Heart left ventricle (tissue), 16 donors: Measurements from ENCODE around the gene CLPTM1L. TPM values are rescaled to one million over a fixed set of nuclear protein-coding genes. Genes with fewer than 3 reads are reported as not detected.

ENCODE experiments used
- ATAC-seq, 4 donors: fragments of 200-7000 bp; cut with Tn5 transposase; one replicate each; pipeline ENCODE4 v1.9.1; 2020 to 2022; ENCODE audit warnings: moderate library complexity in 4 of 4, mild to moderate bottlenecking in 3 of 4, moderate number of reproducible peaks in 1 of 4
- DNase-seq, 5 donors: peaks; one replicate each; pipeline ENCODE4 v3.0.0-alpha.2; 2020
- H3K27ac ChIP-seq, 12 donors: fragments of 200-600 bp; sonication (generic) in 4 of 12; one replicate each; pipeline versions ENCODE4 v1.5.0 to v1.8.0; 2016 to 2022; ENCODE audit warnings: mild to moderate bottlenecking in 2 of 12
- H3K27me3 ChIP-seq, 9 donors: fragments of 200-600 bp; sonication (generic) in 2 of 9; one replicate each; pipeline versions ENCODE4 v1.5.1 to v1.8.0; 2016 to 2022; ENCODE audit warnings: mild to moderate bottlenecking in 3 of 9
- H3K36me3 ChIP-seq, 9 donors: fragments of 200-600 bp; sonication (generic) in 2 of 9; one replicate each; pipeline versions ENCODE4 v1.5.0 to v1.8.0; 2018 to 2022; ENCODE audit warnings: mild to moderate bottlenecking in 2 of 9
- H3K4me1 ChIP-seq, 12 donors: fragments of 200-600 bp; sonication (generic) in 4 of 12; one replicate each; pipeline versions ENCODE4 v1.5.0 to v1.8.0; 2016 to 2022; ENCODE audit warnings: mild to moderate bottlenecking in 3 of 12
- H3K4me3 ChIP-seq, 12 donors: fragments of 200-600 bp; sonication (generic) in 4 of 12; one replicate each; pipeline versions ENCODE4 v1.5.0 to v1.8.0; 2017 to 2022; ENCODE audit warnings: mild to moderate bottlenecking in 9 of 12, moderate library complexity in 4 of 12
- H3K9me3 ChIP-seq, 12 donors: fragments of 200-600 bp; sonication (generic) in 4 of 12; one replicate each; pipeline versions ENCODE4 v1.5.0 to v1.8.0; 2016 to 2022; ENCODE audit warnings: mild to moderate bottlenecking in 1 of 12
- CTCF ChIP-seq, 12 donors: fragments of 200-600 bp; sonication (generic) in 4 of 12; IDR thresholded peaks; one replicate each; pipeline versions ENCODE4 v1.5.0 to v1.8.0; 2018 to 2022; ENCODE audit warnings: antibody characterized with exemption in 12 of 12, mild to moderate bottlenecking in 5 of 12
- POLR2A ChIP-seq, 2 donors: fragments of 450-650 bp; IDR thresholded peaks; one replicate each; pipeline ENCODE4 v1.6.1; 2017; ENCODE audit warnings: antibody characterized with exemption in 2 of 2, mild to moderate bottlenecking in 2 of 2, moderate library complexity in 2 of 2
- WGBS, 4 donors: extraction: QIAGEN DNeasy Blood & Tissue Kit in 2 of 4; methylation state at CpG; one replicate each; pipeline versions ENCODE4 v1.1.5 to v1.1.7; 2013 to 2018; 5-methylcytosine and 5-hydroxymethylcytosine counted together
- intact Hi-C, 10 donors: fragments of 100-400 bp; cut with DNase I; formaldehyde crosslinking; loops; one replicate each; pipeline versions ENCODE4 v1.11.1 to v1.14.2; 2022
- polyA plus RNA-seq, 2 donors: library from polyadenylated mRNA; stranded (reverse); fragments of 200-250 nt; gene quantifications; one replicate each; pipeline ENCODE4 v1.2.3, GENCODE V29; 2013
- total RNA-seq, 9 donors: library from RNA; depleted of rRNA in 2 of 9; stranded (reverse); fragments of >200 nt in 2 of 9; fragmentation: NEBNext Ultra II Directional in 3 of 9; extraction: Animal tissue kit (Norgen Biotek cat#: 25700) in 3 of 9; gene quantifications; one replicate each; pipeline versions ENCODE4 v1.1.0 to v1.2.4, GENCODE V29; 2016 to 2023
- donor health status: ischemic (EF 13 %, LVEDD 7.1; RV severe dilation, severe dysfunction).
- donor health status: healthy with polysubstance abuse.
- donor health status: DM: no; HTN: yes; CAD: no.
- donor health status: DM: no; HTN: no; CAD: no.
- donor health status: ischemic (EF 25% LVEDD 6.9; RV normal size, moderate dysfunction).
- donor health status: ischemic (EF 25% LVEDD 5.7; RV mildly dilated, moderate dysfunction).
- donor health status: healthy.
- donor health status: DM: yes; HTN: yes; CAD: no.
- donor health status: ischemic (EF 35%, LVEDD 5.7; RV mildly dilated, moderate dysfunction).
- donor health status: nonischemic (EF 11% LVEDD 7.7; RV severe dilation, severe dysfunction).
- donor health status: DM: yes; HTN: yes; CAD: no.
- donor health status: PGD.
- donor health status: ischemic (EF 29% LVEDD 5.4; RV normal size, mild dysfunction).
- donor health status: nonischemic (EF 23%, LVEDD 6.1; RV moderate dilation, normal function).

The CLPTM1L gene
- total and polyA plus RNA-seq, 11 donors, result 23.5 to 96.8 (median 39.4) TPM

- peak in 1 of 5 donors; percentile 36 for DNase-seq
- Histone ChIP-seq H3K27me3 (peaks cover 0 to 23% (median 5%) of the 10 kb centered on the region in 9 donors), H3K4me3 (no peak overlapping the region), H3K27ac (no peak overlapping the region), H3K36me3 (no peaks in the 10 kb centered on the region), H3K4me1 (no peaks in the 10 kb centered on the region), H3K9me3 (peaks cover 0 to 11% (median 0%) of the 10 kb centered on the region in 12 donors)
- no peak for ATAC-seq
- intact Hi-C loops, result no loop called here
- no peak for TF ChIP-seq CTCF (IDR thresholded peaks at IDR 0.05)
- no peak for TF ChIP-seq POLR2A (IDR thresholded peaks at IDR 0.05)
- 82 to 88% (median 86%) methylated on average over 20 of the region's 20 CpGs for WGBS, 4 donors
Measured at GRCh38 chr5:1300581-1301083, 44.3 kb downstream of the CLPTM1L start.

DNA sequence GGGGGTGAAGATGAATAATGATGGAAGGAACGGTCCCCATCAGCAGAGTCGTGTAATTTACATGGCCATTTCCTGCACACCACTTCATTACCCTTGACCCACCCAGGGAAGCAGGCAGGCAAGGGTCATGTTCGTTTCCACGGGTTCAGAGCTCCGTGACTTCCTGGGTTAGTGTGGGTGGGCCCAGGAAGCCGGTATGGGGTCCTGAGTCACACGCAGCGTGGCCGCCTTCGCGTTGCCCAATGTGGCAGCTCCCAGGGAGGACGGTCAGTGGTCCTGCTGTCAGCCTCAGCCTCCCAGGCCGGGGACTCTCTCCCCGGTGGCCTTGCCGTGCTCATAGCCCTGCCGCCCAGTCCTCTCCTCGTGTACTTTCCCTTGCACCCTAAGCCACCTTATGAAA, 44.9 kb downstream of the CLPTM1L start:
- peaks cover under 1 to 29% (median 11%) of the 10 kb centered on the region in 9 donors for H3K27me3 ChIP-seq
- peaks cover 0 to 3% (median 0%) of the 10 kb centered on the region in 12 donors for H3K4me1 ChIP-seq
- WGBS, 4 donors, result 68 to 83% (median 76%) methylated on average over 7 to 17 of the region's 17 CpGs
- intact Hi-C loops, result no loop called here
- peaks cover 0 to 11% (median 0%) of the 10 kb centered on the region in 12 donors for H3K9me3 ChIP-seq
- no peaks in the 10 kb centered on the region for H3K36me3 ChIP-seq
- DNase-seq, result peak in 1 of 5 donors; percentile 38
- no peak overlapping the region for H3K27ac ChIP-seq
- H3K4me3 ChIP-seq, result no peak overlapping the region
- no peak for ATAC-seq
- no peak for TF ChIP-seq CTCF (IDR thresholded peaks at IDR 0.05)
- no peak for TF ChIP-seq POLR2A (IDR thresholded peaks at IDR 0.05)

- peaks cover 0 to 11% (median 0%) of the 10 kb centered on the region in 12 donors for H3K9me3 ChIP-seq
- H3K4me3 ChIP-seq, result no peak overlapping the region
- no peak overlapping the region for H3K27ac ChIP-seq
- DNase-seq (peak in 1 of 5 donors; percentile 15), ATAC-seq (no peak)
- intact Hi-C loops, result no loop called here
- TF ChIP-seq CTCF (IDR thresholded peaks at IDR 0.05), result no peak
- TF ChIP-seq POLR2A (IDR thresholded peaks at IDR 0.05), result no peak
- 62 to 87% (median 81%) methylated on average over 4 to 9 of the region's 9 CpGs for WGBS, 4 donors
- no peaks in the 10 kb centered on the region for H3K36me3 ChIP-seq
- peaks cover 0 to 8% (median 0%) of the 10 kb centered on the region in 12 donors for H3K4me1 ChIP-seq
- peaks cover 6 to 34% (median 14%) of the 10 kb centered on the region in 9 donors for H3K27me3 ChIP-seq
Measured at GRCh38 chr5:1299511-1299850, 45.4 kb downstream of the CLPTM1L start.

GRCh38 chr5:1298723-1299510, 46.0 kb downstream of the CLPTM1L start:
- H3K27me3 ChIP-seq, result peaks cover 11 to 40% (median 20%) of the 10 kb centered on the region in 9 donors
- intact Hi-C loops, result no loop called here
- TF ChIP-seq POLR2A (IDR thresholded peaks at IDR 0.05), result no peak
- no peak for TF ChIP-seq CTCF (IDR thresholded peaks at IDR 0.05)

More at GRCh38 chr5:1298723-1299510, 46.0 kb downstream of the CLPTM1L start:
- ATAC-seq, result no peak
- peaks cover 0 to 13% (median 0%) of the 10 kb centered on the region in 12 donors for H3K4me1 ChIP-seq
- H3K27ac ChIP-seq, result no peak overlapping the region
- no peak overlapping the region for H3K4me3 ChIP-seq
- WGBS, 4 donors, result 79 to 83% (median 81%) methylated on average over 31 to 33 of the region's 33 CpGs
- peak in 1 of 5 donors; percentile 28 for DNase-seq
- peaks cover 0 to 11% (median 0%) of the 10 kb centered on the region in 12 donors for H3K9me3 ChIP-seq
- no peaks in the 10 kb centered on the region for H3K36me3 ChIP-seq
